GM12878 (cell line): ENCODE results near the gene PIGV.

Source experiments
- BMI1 ChIP-seq: fragments of 450-650 bp; IDR thresholded peaks from 2 replicates; pipeline ENCODE4 v1.6.1; 2016; ENCODE audit warnings: mild to moderate bottlenecking, moderate library complexity, borderline replicate concordance
- RAD21 ChIP-seq: IDR thresholded peaks from 2 replicates; pipeline ENCODE4 v1.6.1; 2011; ENCODE audit warnings: mild to moderate bottlenecking, low read depth, low read length, moderate library complexity; ENCODE audit not compliant: insufficient read depth
- RCOR1 ChIP-seq: conservative IDR thresholded peaks from 2 replicates; pipeline ENCODE4 v1.6.1; 2012; ENCODE audit warnings: low read depth, low read length, improper control_type of control experiment
- TF ChIP-seq, protein P1 (sequence below): IDR thresholded peaks from 2 replicates; pipeline ENCODE4 v1.6.1; 2011; ENCODE audit warnings: borderline replicate concordance, low read depth, mild to moderate bottlenecking, moderate library complexity, mixed read lengths, low read length; ENCODE audit not compliant: insufficient read depth; ENCODE audit errors: extremely low read length
- TF ChIP-seq, protein P2 (sequence below), 3 experiments: IDR thresholded peaks in 2 of 3; conservative IDR thresholded peaks in 1 of 3; 2 replicates each; pipeline ENCODE4 v1.5.1; 2011; ENCODE audit warnings: low read depth in 3 of 3, low read length in 3 of 3, mild to moderate bottlenecking in 3 of 3, control low read depth in 2 of 3, moderate library complexity in 2 of 3, inconsistent platforms in 1 of 3, mixed read lengths in 1 of 3; ENCODE audit not compliant: control insufficient read depth in 2 of 3, insufficient read depth in 1 of 3; ENCODE audit errors: extremely low read depth in 1 of 3
- TF ChIP-seq, protein P3 (sequence below): IDR thresholded peaks from 2 replicates; pipeline ENCODE4 v1.6.1; 2012; ENCODE audit warnings: low read depth, low read length, improper control_type of control experiment

DNA sequence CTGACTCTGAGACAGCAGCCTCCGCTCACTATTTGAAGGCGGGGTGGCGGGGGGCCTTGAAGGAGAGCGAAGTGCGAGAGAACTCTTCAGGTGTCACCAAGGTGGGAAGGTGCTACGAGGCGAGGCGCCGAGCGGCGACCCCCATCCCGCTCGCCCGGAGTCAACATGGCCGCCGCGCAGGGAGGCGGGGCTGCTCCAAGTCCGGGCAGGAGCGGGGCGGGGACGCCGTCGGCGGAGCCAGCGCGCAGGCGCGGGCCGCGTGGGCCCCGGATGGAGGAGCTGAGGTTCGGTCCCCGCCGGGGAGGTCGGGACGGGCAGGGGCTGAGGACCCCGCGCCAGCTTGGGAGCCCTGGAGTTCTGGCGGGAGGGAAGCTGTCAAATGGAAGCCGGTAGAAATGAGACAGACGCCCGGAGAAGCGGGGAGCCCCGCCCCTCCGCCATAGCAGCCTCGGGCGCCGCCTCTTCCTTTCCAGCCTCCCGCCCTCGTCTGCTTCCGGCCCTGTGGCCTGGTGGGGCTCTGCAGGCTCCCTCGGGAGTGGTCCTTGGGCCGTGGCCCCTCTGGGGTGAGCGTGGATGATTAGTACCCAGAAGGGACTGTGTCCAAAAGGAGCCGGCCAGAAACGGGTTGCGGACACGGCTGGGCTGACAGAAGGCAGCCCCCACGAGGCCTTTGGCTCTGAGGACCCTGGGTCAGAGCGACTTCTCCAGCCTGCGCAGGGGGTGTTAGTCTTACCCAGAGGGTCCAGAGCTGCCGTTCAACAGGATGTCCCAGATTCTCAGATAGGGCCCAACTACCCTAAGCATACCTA, at the start of gene PIGV:
- no peak for TF ChIP-seq BMI1
- TF ChIP-seq, protein P1, sequence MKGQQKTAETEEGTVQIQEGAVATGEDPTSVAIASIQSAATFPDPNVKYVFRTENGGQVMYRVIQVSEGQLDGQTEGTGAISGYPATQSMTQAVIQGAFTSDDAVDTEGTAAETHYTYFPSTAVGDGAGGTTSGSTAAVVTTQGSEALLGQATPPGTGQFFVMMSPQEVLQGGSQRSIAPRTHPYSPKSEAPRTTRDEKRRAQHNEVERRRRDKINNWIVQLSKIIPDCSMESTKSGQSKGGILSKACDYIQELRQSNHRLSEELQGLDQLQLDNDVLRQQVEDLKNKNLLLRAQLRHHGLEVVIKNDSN, result no peak
- TF ChIP-seq, protein P2, sequence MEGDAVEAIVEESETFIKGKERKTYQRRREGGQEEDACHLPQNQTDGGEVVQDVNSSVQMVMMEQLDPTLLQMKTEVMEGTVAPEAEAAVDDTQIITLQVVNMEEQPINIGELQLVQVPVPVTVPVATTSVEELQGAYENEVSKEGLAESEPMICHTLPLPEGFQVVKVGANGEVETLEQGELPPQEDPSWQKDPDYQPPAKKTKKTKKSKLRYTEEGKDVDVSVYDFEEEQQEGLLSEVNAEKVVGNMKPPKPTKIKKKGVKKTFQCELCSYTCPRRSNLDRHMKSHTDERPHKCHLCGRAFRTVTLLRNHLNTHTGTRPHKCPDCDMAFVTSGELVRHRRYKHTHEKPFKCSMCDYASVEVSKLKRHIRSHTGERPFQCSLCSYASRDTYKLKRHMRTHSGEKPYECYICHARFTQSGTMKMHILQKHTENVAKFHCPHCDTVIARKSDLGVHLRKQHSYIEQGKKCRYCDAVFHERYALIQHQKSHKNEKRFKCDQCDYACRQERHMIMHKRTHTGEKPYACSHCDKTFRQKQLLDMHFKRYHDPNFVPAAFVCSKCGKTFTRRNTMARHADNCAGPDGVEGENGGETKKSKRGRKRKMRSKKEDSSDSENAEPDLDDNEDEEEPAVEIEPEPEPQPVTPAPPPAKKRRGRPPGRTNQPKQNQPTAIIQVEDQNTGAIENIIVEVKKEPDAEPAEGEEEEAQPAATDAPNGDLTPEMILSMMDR (IDR thresholded peaks at IDR 0.05 in 2 of 3, conservative IDR thresholded peaks at IDR 0.05 in 1 of 3; ENCODE audit: control insufficient read depth in 2 of 3, extremely low read depth in 1 of 3, insufficient read depth in 1 of 3, low read depth in 3 of 3, low read length in 3 of 3), result no peak
- no peak for TF ChIP-seq RAD21
- TF ChIP-seq, protein P3, sequence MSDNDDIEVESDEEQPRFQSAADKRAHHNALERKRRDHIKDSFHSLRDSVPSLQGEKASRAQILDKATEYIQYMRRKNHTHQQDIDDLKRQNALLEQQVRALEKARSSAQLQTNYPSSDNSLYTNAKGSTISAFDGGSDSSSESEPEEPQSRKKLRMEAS, result no peak; the same call in none of the 2 replicates
- TF ChIP-seq RCOR1, result no peak
